ENCODE measurements around the gene ARSB.

GRCh38 chr5:78887384-78888118 is 97.6 kb downstream of the ARSB start:
- no peak for TF ChIP-seq CTCF (conservative IDR thresholded peaks at IDR 0.05)
- TF ChIP-seq EZH2 (IDR thresholded peaks at IDR 0.05; ENCODE audit: low read depth) = no peak

Measured in PC-9 (cell line).